ENCODE measurements around the gene LRRC71.

LRRC71 gene

DNA sequence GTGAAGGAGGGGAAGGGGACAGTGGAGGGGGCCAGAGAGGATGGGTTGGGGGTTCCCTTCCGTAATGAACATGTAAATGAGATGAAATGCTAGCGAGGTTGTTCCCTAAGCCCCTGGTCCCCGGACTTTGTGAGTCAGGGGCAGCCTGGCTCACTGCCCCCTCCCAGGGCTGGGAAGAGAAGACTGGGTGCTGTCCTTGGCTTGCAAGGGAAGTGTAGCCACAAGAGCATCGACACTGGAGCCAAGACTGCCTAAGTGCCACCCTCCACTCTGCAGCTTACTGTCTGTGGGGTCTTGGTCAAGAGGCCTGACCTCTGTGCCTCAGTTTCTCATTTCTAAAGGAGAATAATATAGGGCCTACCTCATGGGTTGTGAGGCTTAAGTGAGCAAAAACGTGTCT lies 26.4 kb upstream of the LRRC71 start (continued):
- TF ChIP-seq ZBTB8A (tag by site-specific recombination; IDR thresholded peaks at IDR 0.05) (no peak), ZFHX2 (tag by site-specific recombination; conservative IDR thresholded peaks at IDR 0.05) (no peak)

DNA sequence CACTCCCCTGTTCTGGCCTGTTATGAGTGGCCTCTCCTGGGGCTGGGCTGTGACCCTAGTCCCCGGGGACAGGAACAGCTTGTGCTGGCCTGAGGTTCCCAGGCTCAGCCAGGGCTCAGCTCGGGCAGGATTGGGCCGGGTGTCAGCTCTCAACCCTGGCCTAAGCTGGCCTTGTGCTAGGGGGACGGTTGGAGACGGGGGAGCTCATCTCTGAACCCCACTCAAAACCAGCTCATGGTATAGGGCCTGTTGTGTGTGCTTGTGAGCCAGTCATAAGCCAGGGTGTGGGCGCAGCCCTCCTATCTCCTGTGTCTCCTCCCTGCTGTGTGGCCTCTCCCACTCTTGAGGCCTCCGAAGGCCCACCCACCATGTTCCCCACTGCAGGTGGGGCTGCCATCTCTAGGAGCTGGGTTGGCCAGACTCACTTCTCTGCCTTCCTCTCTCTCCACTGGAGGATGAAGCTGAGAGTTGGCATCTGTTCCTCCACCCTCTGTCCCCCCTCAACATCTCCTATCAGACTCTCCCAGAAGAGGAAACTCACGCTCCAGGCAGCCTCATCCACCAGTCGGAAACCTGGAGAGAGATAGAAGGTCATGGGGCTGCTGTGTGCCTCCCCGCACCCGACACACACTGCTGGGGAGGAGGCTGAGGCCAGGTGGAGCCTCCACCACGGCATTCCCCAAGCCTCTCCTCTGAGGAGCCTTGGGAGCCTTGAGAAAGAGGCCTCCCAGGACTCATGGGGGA lies 25.5 kb upstream of the LRRC71 start:
- Histone ChIP-seq H3K4me1 (ENCODE audit: control insufficient read depth, insufficient read depth, low read length) (no peaks in the 10 kb centered on the region), H3K4me3 (ENCODE audit: low read depth, low read length) (no peak overlapping the region), H3K36me3 (ENCODE audit: control insufficient read depth in 2 of 2, insufficient read depth in 1 of 2, low read length in 2 of 2) (no peaks in the 10 kb centered on the region), H3K9me3 (ENCODE audit: control insufficient read depth, insufficient read depth, low read depth, low read length) (no peaks in the 10 kb centered on the region), H3K27ac (ENCODE audit: extremely low read depth, low read depth, low read length) (no peak overlapping the region)
- ChIA-PET POLR2A (interaction anchor here (0.6 to 1.2 kb wide), 2 partner anchors 73 to 168 kb away, joined by 3 to 6 read pairs; no protein-coding TSS in a partner anchor), CTCF (interaction anchor here (0.7 to 10.2 kb wide), 10 partner anchors 16 to 289 kb away, joined by 3 to 136 read pairs (median 6); no protein-coding TSS in a partner anchor)
- TF ChIP-seq KLF1 (tag by site-specific recombination; IDR thresholded peaks at IDR 0.05) (peak; percentile 50; the same call in 1 of the 2 replicates), ZNF221 (tag by site-specific recombination; IDR thresholded peaks at IDR 0.05; ENCODE audit: borderline replicate concordance) (no peak), ZIC2 (tag by site-specific recombination; IDR thresholded peaks at IDR 0.05) (0 out of 2 replicates have a peak, but pooled peaks have one; percentile 25), EGR2 (tag by site-specific recombination; IDR thresholded peaks at IDR 0.05; ENCODE audit: low read depth) (peak; percentile 89), SP2 (tag by site-specific recombination; IDR thresholded peaks at IDR 0.05) (0 out of 2 replicates have a peak, but pooled peaks have one; percentile 19), GLIS1 (tag by site-specific recombination; IDR thresholded peaks at IDR 0.05) (peak; percentile 88), ZFHX2 (tag by site-specific recombination; conservative IDR thresholded peaks at IDR 0.05) (peak; percentile 87)
- TF ChIP-seq, protein P1, sequence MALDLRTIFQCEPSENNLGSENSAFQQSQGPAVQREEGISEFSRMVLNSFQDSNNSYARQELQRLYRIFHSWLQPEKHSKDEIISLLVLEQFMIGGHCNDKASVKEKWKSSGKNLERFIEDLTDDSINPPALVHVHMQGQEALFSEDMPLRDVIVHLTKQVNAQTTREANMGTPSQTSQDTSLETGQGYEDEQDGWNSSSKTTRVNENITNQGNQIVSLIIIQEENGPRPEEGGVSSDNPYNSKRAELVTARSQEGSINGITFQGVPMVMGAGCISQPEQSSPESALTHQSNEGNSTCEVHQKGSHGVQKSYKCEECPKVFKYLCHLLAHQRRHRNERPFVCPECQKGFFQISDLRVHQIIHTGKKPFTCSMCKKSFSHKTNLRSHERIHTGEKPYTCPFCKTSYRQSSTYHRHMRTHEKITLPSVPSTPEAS (tag by site-specific recombination; IDR thresholded peaks at IDR 0.05) = no peak

DNA sequence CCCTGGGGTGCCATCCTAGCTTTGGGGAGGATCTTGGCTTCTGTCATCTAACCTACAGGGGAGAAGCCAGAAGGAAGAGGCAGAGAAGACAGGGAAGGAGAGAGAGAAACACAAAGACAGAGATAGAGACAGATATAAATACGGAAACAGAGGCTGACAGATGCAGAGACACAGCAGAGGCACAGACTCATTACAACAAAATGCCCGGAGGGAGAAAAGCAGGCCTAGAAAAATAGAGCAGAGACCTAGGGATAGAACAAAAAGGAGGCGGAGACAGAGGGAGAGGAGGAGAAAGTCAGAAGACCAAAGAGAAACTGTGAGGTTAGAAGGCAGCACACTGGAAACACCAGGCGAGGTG lies 25.0 kb upstream of the LRRC71 start:
- Histone ChIP-seq H3K27ac (ENCODE audit: extremely low read depth, low read depth, low read length) (no peak overlapping the region), H3K4me1 (ENCODE audit: control insufficient read depth, insufficient read depth, low read length) (no peaks in the 10 kb centered on the region), H3K36me3 (ENCODE audit: control insufficient read depth in 2 of 2, insufficient read depth in 1 of 2, low read length in 2 of 2) (no peaks in the 10 kb centered on the region), H3K9me3 (ENCODE audit: control insufficient read depth, insufficient read depth, low read depth, low read length) (no peaks in the 10 kb centered on the region), H3K4me3 (ENCODE audit: low read depth, low read length) (no peak overlapping the region)
- ChIA-PET CTCF (interaction anchor here (0.6 to 1.5 kb wide), 6 partner anchors 15 to 764 kb away, joined by 3 to 9 read pairs (median 4); no protein-coding TSS in a partner anchor), POLR2A (no interaction called here)
- TF ChIP-seq ZNF658 (tag by site-specific recombination; IDR thresholded peaks at IDR 0.05) (no peak), ZNF140 (tag by site-specific recombination; IDR thresholded peaks at IDR 0.05) (no peak), PRDM1 (tag by site-specific recombination; IDR thresholded peaks at IDR 0.05) (0 out of 2 replicates have a peak, but pooled peaks have one; percentile 27), ZNF548 (tag by site-specific recombination; IDR thresholded peaks at IDR 0.05) (no peak), ZNF473 (tag by site-specific recombination; IDR thresholded peaks at IDR 0.05) (no peak), ZNF426 (tag by site-specific recombination; IDR thresholded peaks at IDR 0.05) (no peak), ZBTB17 (tag by site-specific recombination; IDR thresholded peaks at IDR 0.05) (peak; percentile 65), KLF1 (tag by site-specific recombination; IDR thresholded peaks at IDR 0.05) (no peak), ZIC2 (tag by site-specific recombination; IDR thresholded peaks at IDR 0.05) (no peak), ZNF133 (tag by site-specific recombination; IDR thresholded peaks at IDR 0.05) (no peak), ZNF423 (tag by site-specific recombination; IDR thresholded peaks at IDR 0.05) (no peak), ZNF433 (tag by site-specific recombination; IDR thresholded peaks at IDR 0.05; ENCODE audit: low read depth) (no peak)
- TF ChIP-seq, protein P2, sequence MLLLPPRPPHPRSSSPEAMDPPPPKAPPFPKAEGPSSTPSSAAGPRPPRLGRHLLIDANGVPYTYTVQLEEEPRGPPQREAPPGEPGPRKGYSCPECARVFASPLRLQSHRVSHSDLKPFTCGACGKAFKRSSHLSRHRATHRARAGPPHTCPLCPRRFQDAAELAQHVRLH (tag by site-specific recombination; IDR thresholded peaks at IDR 0.05) = no peak
- TF ChIP-seq, protein P3, sequence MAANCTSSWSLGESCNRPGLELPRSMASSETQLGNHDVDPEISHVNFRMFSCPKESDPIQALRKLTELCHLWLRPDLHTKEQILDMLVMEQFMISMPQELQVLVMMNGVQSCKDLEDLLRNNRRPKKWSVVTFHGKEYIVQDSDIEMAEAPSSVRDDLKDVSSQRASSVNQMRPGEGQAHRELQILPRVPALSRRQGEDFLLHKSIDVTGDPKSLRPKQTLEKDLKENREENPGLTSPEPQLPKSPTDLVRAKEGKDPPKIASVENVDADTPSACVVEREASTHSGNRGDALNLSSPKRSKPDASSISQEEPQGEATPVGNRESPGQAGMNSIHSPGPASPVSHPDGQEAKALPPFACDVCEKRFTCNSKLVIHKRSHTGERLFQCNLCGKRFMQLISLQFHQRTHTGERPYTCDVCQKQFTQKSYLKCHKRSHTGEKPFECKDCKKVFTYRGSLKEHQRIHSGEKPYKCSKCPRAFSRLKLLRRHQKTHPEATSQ (tag by site-specific recombination; IDR thresholded peaks at IDR 0.05) = no peak
- TF ChIP-seq, protein P4, sequence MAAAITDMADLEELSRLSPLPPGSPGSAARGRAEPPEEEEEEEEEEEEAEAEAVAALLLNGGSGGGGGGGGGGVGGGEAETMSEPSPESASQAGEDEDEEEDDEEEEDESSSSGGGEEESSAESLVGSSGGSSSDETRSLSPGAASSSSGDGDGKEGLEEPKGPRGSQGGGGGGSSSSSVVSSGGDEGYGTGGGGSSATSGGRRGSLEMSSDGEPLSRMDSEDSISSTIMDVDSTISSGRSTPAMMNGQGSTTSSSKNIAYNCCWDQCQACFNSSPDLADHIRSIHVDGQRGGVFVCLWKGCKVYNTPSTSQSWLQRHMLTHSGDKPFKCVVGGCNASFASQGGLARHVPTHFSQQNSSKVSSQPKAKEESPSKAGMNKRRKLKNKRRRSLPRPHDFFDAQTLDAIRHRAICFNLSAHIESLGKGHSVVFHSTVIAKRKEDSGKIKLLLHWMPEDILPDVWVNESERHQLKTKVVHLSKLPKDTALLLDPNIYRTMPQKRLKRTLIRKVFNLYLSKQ (tag by site-specific recombination; IDR thresholded peaks at IDR 0.05; ENCODE audit: borderline replicate concordance) = no peak
